GM18517 (cell line): ENCODE results near the gene ACO1.

Experiments
- ATAC-seq: cut with Tn5 transposase; IDR thresholded peaks from one replicate; pipeline ENCODE4 v1.9.1; 2021; ENCODE audit warnings: mild to moderate bottlenecking, moderate library complexity; ENCODE audit not compliant: unreplicated experiment

Gene ACO1

DNA sequence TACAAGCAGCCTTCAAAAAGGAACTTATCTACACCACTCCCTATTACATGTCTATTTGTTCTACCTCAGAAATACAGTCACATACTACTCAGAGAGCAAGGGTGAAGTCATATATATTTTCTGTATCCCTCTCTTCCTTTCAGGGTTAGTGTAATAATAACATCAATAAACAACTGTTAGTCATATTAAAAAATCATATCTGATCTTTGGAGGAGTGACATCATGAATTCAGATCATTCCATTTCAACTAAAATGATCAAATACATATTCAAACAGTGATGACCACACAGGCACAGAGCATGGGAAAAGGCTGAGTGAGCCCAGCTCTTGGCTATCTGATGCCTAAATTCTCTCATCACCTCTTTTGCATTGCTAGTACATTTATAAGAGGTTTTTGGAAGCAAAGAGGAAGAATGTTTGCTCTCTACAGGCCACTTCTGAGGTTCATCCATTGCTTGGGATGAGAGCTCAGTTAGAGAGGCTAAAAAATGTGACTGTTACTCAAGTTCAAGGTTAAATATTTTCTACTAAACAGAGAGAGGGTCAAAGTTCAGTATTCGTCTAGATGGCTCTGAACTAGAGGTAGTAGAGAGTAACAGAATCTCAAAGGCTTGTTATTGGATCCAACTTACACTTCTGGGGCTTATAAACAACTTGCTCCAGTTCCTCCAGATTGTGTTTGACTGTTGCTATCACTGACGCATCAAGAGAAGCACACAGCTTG, 102.6 kb downstream of the ACO1 start:
- no peak for ATAC-seq

DNA sequence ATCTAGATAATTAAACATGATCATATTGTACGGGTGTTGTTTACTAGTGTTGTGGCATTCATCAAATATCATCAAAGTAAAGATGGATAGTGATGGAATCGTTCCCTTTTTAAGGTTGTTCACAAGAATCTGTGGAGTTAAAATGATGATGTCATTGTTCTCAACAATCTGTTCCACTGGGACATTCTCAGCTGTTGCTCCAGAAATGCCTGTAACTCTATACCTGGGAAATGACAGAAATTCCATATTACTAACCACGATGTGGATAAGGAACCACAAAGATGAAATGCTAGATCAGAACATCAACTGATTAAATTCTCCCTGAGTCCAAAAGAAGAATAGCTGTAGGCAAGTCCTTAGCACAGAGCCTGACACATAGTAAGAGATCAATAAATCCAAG, 103.5 kb downstream of the ACO1 start:
- no peak for ATAC-seq

DNA sequence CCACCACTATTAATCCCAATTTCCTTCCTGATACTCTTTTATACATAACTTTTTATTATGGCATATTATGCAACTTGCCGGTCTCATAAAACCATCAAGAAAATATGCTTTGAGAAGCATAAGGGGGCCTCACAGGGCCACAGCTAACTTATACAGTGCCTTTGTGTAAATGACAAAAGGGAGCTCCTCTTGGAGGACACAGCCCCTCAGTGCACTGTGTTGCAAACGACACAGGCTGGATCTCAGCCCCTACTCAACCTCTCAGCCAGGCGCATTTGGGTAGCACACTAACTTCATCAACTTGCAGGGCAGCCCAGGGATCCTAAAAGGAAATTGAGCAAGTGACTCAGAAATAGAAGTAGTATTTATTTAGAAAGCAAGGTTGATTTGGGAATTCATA, 106.2 kb downstream of the ACO1 start:
- no peak for ATAC-seq

DNA sequence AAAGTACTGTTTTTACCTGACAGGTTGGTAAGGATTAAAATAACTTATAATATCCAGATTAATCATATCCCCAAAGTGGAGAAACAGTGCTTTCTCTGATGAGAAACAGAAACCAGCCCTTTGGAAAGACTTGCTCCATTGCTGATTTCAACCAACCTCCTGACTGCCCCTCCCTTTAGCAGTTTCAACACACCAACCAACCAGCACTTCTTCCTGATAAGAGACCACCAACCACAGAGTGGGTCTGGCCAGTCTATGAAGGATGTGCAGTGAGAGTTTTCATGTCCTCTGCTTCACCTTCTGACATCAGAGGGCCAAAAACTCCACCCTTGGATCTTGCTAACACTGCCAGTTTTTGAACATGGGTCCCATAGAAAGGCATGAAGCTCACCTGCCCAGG, 113.5 kb downstream of the ACO1 start:
- no peak for ATAC-seq

DNA sequence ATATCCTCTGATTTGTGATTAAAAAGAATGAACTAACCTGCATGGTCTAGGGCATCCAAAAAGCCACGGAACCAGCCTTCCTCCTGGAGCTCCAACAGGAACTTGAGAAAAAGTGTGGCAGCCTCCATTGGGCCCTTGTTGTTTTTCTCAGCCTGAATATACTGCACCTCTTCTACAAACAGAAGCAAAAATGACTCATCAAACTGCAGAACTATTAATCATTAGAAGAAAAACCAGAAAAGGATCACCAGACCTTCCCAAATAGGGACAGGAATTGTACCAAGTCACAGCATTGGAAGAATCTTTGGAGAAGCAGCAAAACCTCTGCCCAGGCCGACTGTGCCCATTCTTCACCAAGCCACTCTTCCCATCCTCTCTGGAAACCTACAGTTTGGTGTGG, 116.3 kb downstream of the ACO1 start:
- no peak for ATAC-seq

DNA sequence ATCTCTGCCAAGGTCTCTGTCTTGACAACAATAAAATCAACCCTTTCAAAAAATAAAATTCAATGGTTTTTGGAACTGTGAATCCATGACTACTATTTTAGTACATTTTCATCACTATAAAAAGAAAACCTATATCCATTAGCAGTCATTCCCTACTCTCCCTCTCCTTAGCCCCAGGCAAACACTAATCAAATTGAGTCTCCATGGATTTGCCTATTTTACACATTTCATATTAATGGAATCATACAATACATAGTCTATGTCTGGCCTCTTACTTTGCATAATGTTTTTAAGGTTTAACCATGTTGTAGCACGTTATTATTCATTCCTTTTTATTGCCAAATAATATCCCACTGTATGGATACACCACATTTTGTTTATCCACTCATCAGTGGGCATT, 117.4 kb downstream of the ACO1 start:
- no peak for ATAC-seq

DNA sequence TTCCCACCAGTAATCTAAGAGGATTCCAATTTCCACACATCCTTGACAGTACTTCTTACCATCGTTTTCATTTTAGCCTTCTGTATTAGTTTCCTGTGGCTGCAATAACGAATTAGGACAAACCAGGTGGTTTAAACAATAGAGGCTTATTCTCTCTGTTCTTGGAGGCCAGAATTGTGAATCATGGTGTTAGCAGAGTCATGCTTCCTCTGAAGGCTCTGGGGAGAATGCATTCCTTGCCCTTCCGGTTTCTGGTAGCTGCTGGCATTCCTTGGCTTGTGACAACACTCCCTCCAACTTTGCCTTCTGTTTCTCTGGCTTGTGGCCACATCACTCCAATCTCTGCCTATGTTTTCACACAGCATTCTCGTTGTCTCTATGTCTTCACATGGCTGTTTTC, 118.0 kb downstream of the ACO1 start:
- ATAC-seq = no peak

DNA sequence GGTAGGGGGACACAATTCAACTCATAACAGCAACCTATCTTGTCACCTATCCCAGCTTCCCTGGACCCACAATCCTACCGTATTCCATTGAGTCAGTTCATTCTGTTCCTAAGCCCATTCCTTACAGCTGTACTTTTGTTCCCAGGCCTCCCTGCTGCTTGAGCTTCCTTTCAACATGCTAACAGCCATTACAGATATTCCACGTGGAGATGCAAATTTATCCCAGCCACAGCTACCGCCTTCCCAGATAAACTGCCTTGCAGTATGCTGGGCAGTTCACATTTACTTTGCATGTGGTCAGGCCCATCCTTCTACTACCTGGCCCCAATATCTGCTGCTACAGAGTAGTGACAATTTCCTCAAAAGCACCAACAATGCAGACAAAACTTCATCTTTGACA, 118.6 kb downstream of the ACO1 start:
- ATAC-seq = no peak
